ENCODE measurements around the gene CHL1. TPM values are rescaled to one million over a fixed set of nuclear protein-coding genes. Genes with fewer than 3 reads are reported as not detected.
A peak's percentile ranks its signal among the peaks of the same experiment; 100 is the strongest.

CHL1 gene
- total and polyA plus RNA-seq, 8 donors: 0.62 to 25.3 (median 10.5) TPM

DNA sequence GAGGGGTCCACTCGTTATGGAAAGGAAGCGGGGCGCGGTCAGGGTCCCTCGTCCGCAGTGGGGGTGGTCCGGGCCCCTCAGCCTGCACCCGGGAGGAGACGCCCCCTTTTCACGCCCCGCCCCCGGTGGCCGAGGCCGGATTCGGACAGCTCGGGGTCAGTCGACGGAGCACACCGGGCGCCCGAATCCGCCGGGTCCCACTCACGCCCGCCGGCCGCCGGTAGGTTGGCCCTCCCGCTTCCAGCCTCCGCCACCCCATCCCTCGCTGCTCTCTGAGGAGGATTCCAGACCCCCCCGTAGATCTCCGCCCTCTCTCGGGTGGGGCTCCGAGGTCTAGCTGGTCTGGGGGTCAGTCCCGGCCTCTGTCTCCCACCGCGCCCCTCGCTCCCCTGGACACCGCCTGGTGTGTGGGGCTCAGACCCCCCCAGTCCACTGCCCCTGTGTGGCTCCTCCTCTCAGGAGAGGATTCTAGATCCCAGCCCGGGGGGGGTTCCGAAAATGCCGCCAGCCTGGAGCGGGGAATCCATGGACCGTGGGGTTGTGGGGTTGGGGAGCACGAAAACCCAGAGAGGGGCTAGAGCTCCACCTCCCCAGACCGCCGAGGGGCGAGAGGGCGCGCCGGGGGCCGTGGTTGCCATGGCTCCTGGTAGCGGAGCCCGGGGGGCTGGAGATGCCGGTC, 725 bp downstream of the CHL1 start:
- Histone ChIP-seq H3K4me1 (peaks cover 11 to 27% (median 15%) of the 10 kb centered on the region in 4 donors), H3K27me3 (peaks cover 0 to 51% (median 28%) of the 10 kb centered on the region in 3 donors), H3K36me3 (no peaks in the 10 kb centered on the region), H3K4me3 (peak overlapping the region; percentile 41 to 63 (median 50)), H3K9me3 (no peaks in the 10 kb centered on the region), H3K27ac (peak overlapping the region in 4 of 5 donors; percentile 24 to 65 (median 34))
- TF ChIP-seq POLR2AphosphoS5 (IDR thresholded peaks at IDR 0.05): no peak
- TF ChIP-seq EP300 (IDR thresholded peaks at IDR 0.05): no peak
- no peak for TF ChIP-seq POLR2A (IDR thresholded peaks at IDR 0.05)
- intact Hi-C loops (cut with DNase I; ENCODE audit: low total_unique reads): no loop called here
- 1 to 4% (median 4%) methylated on average over 13 to 56 of the region's 56 CpGs for WGBS, 5 donors
- DNase-seq: peak in 1 of 2 donors; percentile 41

DNA sequence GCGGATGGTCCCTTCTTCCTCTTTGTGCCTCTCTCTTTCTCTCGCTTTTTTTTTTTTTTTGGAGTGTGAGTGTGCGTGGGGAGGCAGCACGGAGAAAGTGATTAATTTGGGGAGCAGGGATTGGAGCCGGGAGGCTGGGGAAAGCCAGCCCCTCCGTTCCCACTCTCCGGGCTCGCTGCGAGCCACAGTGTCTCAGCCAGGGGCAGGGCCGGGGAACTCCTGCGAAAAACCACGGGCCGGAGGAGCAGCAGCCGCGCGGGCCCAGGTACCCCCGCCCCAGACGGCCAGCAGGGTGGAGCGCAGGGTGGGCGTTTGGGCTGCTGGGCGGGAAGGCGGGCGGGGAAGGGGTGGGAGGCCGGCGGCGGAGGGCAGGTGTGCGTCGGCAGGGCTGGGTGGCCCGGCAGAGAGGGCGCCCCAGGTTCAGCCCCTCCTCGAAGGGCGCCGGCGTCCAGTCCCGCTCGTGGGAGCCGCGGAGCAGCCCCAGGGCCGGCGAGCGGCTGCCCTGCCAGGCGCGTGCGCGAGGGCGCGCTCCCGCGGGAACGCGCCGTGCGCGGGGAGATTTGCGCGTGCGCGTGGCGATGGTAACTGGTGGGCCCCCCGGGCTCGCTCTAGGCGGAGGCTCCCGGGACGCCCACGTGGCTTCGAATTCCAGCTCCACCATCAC, 1.4 kb downstream of the CHL1 start:
- TF ChIP-seq POLR2A (IDR thresholded peaks at IDR 0.05) (no peak), EP300 (IDR thresholded peaks at IDR 0.05) (no peak), POLR2AphosphoS5 (IDR thresholded peaks at IDR 0.05) (no peak)
- TF ChIP-seq, protein P1, sequence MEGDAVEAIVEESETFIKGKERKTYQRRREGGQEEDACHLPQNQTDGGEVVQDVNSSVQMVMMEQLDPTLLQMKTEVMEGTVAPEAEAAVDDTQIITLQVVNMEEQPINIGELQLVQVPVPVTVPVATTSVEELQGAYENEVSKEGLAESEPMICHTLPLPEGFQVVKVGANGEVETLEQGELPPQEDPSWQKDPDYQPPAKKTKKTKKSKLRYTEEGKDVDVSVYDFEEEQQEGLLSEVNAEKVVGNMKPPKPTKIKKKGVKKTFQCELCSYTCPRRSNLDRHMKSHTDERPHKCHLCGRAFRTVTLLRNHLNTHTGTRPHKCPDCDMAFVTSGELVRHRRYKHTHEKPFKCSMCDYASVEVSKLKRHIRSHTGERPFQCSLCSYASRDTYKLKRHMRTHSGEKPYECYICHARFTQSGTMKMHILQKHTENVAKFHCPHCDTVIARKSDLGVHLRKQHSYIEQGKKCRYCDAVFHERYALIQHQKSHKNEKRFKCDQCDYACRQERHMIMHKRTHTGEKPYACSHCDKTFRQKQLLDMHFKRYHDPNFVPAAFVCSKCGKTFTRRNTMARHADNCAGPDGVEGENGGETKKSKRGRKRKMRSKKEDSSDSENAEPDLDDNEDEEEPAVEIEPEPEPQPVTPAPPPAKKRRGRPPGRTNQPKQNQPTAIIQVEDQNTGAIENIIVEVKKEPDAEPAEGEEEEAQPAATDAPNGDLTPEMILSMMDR (IDR thresholded peaks at IDR 0.05): no peak
- 4 to 7% (median 5%) methylated on average over 21 to 66 of the region's 66 CpGs for WGBS, 5 donors
- H3K27ac ChIP-seq: peak overlapping the region in 3 of 5 donors; percentile 24 to 65 (median 42)

DNA sequence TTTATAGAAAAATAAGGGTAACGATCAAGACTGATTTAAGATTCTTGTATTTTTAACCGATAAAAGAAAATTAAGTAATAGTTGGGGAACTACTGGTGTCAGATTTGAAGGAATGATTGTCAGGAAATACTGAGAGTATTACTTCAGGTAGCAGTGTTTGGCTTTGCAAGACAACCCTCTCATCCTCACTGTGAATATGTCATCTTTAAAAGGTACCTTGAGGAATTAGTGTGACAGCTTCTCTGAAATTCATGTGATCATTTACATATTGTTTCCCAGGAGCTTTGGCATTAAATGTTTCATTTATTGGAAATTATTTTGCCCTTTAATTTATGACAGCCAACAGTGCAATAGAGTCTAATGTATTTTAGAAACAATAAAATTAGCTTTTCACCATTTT, 3.3 kb downstream of the CHL1 start:
- Histone ChIP-seq H3K36me3 (no peaks in the 10 kb centered on the region), H3K4me1 (peaks cover 11 to 27% (median 15%) of the 10 kb centered on the region in 4 donors), H3K4me3 (no peak overlapping the region), H3K9me3 (no peaks in the 10 kb centered on the region), H3K27ac (no peak overlapping the region), H3K27me3 (peaks cover 0 to 47% (median 28%) of the 10 kb centered on the region in 3 donors)
- no peak for DNase-seq
- intact Hi-C loops (cut with DNase I; ENCODE audit: low total_unique reads): no loop called here
- WGBS, 5 donors: 87 to 96% (median 89%) methylated on average over 2 of the region's 2 CpGs
- TF ChIP-seq, protein P1 (IDR thresholded peaks at IDR 0.05): no peak
- TF ChIP-seq POLR2AphosphoS5 (IDR thresholded peaks at IDR 0.05): no peak
- TF ChIP-seq EP300 (IDR thresholded peaks at IDR 0.05): no peak
- no peak for TF ChIP-seq POLR2A (IDR thresholded peaks at IDR 0.05)

More for the DNA sequence above, 1.4 kb downstream of the CHL1 start:
- Histone ChIP-seq H3K9me3 (no peaks in the 10 kb centered on the region), H3K27me3 (peaks cover 0 to 51% (median 28%) of the 10 kb centered on the region in 3 donors), H3K36me3 (no peaks in the 10 kb centered on the region), H3K4me1 (peaks cover 11 to 27% (median 15%) of the 10 kb centered on the region in 4 donors), H3K4me3 (peak overlapping the region; percentile 41 to 63 (median 50))
- DNase-seq: peak in 1 of 2 donors; percentile 32
- intact Hi-C loops (cut with DNase I; ENCODE audit: low total_unique reads): no loop called here

DNA sequence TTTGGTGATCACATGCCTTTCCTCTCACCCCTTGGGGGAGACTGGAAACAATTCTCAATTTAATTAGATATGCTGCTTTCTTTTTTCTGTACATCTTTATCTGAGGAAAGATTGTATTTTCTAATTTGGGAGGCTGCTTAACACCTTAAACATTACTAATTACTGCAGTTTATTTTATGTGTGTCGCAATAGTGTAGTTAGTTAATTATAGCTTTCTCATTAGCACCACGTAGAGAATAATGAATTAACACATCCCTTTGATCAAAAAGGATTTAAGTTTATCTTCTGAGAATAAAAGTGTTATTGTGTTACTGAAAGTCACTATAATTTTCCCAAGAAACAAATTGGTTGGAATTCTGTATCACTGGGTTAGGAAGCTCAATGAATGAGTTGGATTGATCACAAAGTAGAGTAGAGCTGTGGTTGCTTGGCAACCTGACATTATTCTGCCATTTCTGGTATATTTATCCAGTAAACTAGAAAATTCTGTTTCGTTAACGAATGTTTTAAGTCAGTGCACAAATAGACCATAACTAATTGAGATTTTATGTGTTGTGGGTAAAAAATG, 4.3 kb downstream of the CHL1 start:
- Histone ChIP-seq H3K36me3 (no peaks in the 10 kb centered on the region), H3K4me1 (peaks cover 11 to 26% (median 15%) of the 10 kb centered on the region in 4 donors), H3K4me3 (no peak overlapping the region), H3K9me3 (no peaks in the 10 kb centered on the region), H3K27ac (no peak overlapping the region), H3K27me3 (peaks cover 0 to 40% (median 25%) of the 10 kb centered on the region in 3 donors)
- no peak for TF ChIP-seq EP300 (IDR thresholded peaks at IDR 0.05)
- no peak for TF ChIP-seq POLR2AphosphoS5 (IDR thresholded peaks at IDR 0.05)
- TF ChIP-seq POLR2A (IDR thresholded peaks at IDR 0.05): no peak
- TF ChIP-seq, protein P1 (IDR thresholded peaks at IDR 0.05): no peak
- WGBS, 5 donors: 55 to 72% (median 62%) methylated on average over 4 of the region's 4 CpGs
- intact Hi-C loops (cut with DNase I; ENCODE audit: low total_unique reads): no loop called here
- no peak for DNase-seq

Data from stomach (tissue), 9 donors.